Stimulated activated CD8-positive, alpha-beta memory T cell treated with anti-CD3 and anti-CD28 coated beads, Interleukin-7, amount 100 ng/mL, for 4 hours (primary cell): ENCODE measurements around the gene ANKRD52.
"Not testable (repeated sequence)": the region's sequence is repeated elsewhere in the genome, so short reads cannot be mapped to it uniquely, and the experiment has no call there.

Source experiments
- DNase-seq, 2 donors: peaks; one replicate each; pipeline ENCODE4 v3.0.0-alpha.2; 2020; ENCODE audit warnings: low read depth in 2 of 2

Gene ANKRD52

DNA sequence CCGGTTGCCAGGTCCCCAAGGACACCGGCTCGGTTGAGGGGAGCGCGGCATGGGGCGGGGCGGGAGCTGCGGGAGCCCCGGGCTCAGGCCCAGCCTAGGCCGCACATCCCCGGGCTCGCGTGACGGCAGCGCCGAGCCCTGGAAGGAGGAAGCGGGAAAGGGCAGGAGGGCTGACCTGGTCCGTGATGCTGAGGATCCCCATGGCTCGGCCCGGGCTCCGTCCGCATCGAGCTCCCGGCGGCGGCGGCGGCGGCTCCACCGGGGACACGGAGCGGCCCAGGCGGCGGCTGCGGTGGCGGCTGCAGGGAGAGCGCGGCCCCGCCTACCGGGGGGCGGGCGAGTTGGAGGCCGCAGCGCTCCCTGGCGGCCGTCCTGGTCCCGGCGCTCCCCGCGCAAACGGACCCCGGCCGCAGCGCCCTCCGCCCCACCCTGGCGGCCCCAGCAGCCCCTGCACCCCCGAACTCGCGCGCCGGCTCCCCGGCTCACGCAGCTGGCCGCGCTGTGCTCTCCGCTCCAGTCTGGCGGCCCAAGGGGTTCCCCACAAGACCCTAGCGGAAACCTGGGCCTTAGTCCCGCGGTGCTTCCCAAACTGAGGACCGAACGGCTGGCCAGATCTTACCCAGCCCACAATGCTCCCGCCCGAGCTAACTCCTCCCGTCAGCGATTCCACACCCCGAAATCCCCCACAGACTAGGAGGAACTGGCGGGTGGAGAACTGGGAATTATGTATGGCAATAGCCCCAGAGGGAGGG lies at the start of gene ANKRD52:
TSS of gene ANKRD52 (minus strand) at position 317 of the 752 bp plus-strand sequence. CDS start at position 202, 115 bp downstream.
- peak; percentile 17 to 75 for DNase-seq

- no peak for DNase-seq
Measured at GRCh38 chr12:56307221-56307965, 49.2 kb upstream of the ANKRD52 start.

GRCh38 chr12:56304872-56305590 lies 46.8 kb upstream of the ANKRD52 start:
- DNase-seq, result no peak

DNA sequence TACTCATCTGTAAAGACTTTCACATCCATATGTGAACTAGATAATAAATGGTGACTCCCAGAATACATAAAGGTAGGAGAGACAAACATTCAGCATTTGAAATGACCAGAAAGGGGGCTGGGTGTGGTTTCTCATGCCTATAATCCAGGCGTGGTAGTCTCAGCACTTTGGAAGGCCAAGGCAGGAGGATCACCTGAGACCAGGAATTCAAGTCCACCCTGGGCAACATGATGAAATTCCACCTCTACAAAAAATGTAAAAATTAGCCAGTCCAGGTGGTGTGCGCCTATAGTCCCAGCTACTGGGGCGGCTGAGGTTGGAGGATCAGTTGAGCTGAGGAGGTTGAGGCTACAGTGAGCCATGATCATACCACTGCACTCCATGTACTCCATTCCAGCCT lies 46.1 kb upstream of the ANKRD52 start:
- DNase-seq, result no peak

- DNase-seq, result no peak
Measured at GRCh38 chr12:56300644-56301464, 42.7 kb upstream of the ANKRD52 start.

GRCh38 chr12:56299853-56300643 lies 41.9 kb upstream of the ANKRD52 start, which contains the start of gene CS:
Gene CS (minus strand): TSS chr12:56300330. CDS start chr12:56300201, 129 bp downstream.
- DNase-seq, result peak; percentile 97 to 98

- DNase-seq, result no peak
Measured at GRCh38 chr12:56299308-56299852, 41.2 kb upstream of the ANKRD52 start.

GRCh38 chr12:56298828-56299227 lies 40.6 kb upstream of the ANKRD52 start:
- no peak for DNase-seq

GRCh38 chr12:56297400-56297799 lies 39.2 kb upstream of the ANKRD52 start:
- DNase-seq, result no peak

- no peak for DNase-seq
Measured at GRCh38 chr12:56296295-56296694, 38.1 kb upstream of the ANKRD52 start.

- no peak for DNase-seq
Measured at GRCh38 chr12:56293795-56294194, 35.6 kb upstream of the ANKRD52 start.

DNA sequence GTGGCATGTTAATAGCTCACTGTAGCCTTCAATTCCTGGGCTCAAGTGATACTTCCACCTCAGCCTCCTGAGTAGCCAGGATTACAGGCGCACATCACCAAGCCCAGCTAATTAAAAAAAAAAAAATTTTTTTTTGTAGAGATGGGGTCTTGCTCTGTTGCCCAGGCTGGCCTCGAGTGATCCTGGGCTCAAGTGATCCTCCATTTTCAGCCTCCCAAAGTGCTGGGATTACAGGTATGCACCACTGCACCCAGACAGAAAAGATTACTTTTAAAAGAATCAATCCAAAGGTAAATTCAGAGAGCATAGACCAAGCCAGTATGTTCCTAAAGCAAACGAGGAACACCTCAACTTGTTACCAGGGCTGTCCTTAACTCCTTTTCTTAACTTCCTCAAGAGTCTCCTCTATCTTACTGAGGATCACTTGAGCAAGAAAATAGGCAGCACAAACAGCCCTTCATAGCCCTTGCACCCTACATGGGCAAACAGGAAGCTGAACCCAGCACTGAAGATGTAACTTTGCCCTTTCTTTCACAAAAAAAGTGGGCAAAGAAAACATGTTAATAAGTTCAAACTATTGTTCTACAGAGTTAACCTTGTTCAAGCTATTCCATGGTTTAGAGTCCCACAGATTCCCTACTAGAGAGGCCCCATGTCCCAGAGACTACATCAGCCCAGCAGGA lies 30.7 kb upstream of the ANKRD52 start:
- DNase-seq, result no peak

DNA sequence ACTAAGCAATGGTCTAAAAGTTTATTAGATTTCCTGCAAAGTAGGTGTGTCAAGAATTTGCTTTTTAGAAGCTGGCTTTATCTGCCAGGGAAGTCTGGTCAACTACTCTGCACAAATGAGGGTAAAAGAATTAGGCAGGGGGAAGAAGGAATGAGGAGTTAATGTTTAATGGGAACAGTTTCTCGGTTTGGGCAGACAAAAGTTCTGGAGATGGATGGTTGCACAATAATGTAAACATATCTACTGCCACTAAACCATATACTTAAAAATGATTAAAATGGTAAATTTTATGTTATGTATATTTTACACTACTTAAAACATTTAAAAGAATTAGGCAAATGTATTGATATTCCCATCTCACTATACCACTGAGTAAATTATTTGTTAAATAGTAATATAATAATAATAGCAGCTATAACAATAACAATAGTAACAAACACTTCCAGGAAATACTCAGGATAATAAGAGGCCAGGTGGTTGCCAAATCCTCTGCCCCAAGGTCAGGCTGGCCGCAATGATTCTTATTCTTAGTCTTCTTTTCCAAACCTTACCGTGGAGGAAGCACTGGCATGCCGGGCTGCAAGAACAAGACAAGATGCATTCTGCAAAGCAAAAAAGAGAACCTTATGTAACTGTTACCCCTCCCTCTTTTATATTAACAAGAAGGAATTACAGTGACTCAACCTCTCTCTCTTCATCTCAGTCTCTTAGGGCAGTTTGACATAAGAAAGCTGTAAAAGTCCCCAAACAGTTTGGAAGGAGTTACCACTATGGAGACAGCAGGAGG lies 28.1 kb upstream of the ANKRD52 start:
- no peak for DNase-seq

DNA sequence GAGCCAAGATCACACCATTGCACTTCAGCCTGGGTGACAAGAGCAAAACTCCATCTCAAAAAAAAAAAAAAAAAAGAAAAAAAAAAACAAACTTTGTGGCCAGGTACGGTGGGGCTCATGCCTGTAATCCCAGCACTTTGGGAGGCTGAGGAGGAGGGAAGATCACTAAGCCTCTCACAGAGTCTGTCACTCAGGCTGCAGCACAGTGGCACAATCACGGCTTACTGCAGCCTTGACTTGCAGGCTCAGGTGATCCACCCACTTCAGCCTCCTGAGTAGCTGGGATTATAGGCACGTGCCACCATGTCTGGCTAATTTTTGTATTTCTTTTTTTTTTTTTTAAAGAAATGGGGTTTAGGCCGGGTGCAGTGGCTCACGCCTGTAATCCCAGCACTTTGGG lies 26.1 kb upstream of the ANKRD52 start:
- DNase-seq, result not testable (repeated sequence)

DNA sequence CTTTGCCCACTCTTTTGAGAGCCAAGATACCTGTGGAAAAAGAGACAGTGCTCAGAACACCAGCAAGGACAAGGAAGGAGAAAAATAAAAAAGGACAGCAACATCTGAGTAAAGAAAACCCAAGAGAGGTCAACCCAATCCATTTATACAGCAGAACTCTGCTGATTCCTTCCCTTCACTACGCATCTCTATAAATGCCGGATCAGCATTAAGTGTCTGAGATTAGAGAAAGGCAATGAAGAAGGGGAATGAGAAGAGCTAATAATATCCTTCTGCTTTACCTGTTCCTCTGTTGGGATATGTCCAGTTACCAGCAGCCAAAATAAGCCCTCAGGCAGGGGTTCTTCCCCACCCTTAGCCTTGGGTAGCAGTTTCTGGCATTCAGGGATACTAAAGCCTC lies 24.4 kb upstream of the ANKRD52 start:
- DNase-seq, result no peak

DNA sequence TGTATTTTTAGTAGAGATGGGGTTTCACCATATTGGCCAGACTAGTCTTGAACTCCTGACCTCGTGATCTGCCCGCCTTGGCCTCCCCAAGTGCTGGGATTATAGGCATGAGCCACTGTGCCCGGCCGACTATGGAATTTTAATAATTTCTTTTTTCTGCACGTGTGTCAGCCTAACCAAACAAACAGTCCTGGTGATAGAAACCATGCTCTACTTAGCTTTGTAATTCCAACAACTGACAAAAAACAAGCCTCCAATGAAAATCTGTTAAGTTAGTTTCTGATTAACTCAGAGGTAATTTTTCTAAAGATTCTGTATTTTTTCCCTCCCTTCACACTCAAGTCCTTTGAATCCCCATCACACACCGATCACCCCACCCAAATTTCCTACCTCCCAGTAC lies 23.8 kb upstream of the ANKRD52 start:
- DNase-seq, result no peak

DNA sequence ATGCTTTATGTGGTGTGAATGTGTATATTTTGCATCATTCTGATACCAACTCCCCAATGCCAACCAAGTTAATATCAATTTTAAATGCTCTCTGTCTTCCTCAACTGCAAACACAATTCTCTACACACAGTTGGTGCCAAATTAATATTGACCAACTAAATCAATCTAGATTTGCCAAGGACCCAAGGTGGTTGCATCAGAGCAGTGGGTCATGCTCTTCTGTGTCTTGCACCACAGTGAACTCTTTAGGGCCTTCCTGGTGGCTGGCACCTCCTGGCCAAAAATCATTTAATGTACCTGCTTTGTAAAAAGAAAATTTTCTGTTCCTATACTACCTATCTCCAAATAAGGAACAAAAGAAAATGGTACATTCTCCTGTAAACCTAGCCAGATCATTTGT lies 22.7 kb upstream of the ANKRD52 start:
- DNase-seq, result no peak

DNA sequence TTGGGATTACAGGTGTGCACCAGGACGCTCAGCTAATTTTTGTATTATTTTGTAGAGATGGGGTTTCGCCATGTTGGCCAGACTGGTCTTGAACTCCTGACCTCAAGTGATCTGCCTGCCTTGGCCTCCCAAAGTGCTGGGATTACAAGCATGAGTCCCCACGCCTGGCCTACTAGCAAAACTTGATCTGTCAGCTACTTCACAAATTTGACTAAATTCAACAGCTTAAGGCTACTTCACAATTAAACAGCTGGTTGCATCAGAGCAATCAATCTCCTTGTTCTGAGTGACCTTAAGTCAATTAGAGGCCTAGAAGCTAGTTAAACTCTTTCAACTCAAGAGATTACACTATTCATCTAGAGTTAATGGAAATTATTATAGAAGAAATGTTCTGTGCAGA lies 20.7 kb upstream of the ANKRD52 start:
- no peak for DNase-seq

- no peak for DNase-seq
Measured at GRCh38 chr12:56274299-56274698, 16.1 kb upstream of the ANKRD52 start.
